Upper lobe of right lung (tissue), 1 donor: ENCODE results near the gene PACS1. TPM values are rescaled to one million over a fixed set of nuclear protein-coding genes. Genes with fewer than 3 reads are reported as not detected.

Source experiments
- ATAC-seq: fragments of 200-7000 bp; cut with Tn5 transposase; one replicate; pipeline ENCODE4 v1.9.1; 2020; ENCODE audit warnings: mild to moderate bottlenecking, moderate library complexity
- DNase-seq: peaks from one replicate; pipeline ENCODE4 v3.0.0-alpha.2; 2020
- H3K27ac ChIP-seq: fragments of 200-600 bp; one replicate; pipeline ENCODE4 v1.8.0; 2022
- H3K27me3 ChIP-seq: fragments of 200-600 bp; one replicate; pipeline ENCODE4 v1.8.0; 2022; ENCODE audit warnings: mild to moderate bottlenecking
- H3K36me3 ChIP-seq: fragments of 200-600 bp; one replicate; pipeline ENCODE4 v1.8.0; 2022
- H3K4me1 ChIP-seq: fragments of 200-600 bp; one replicate; pipeline ENCODE4 v1.8.0; 2022
- H3K4me3 ChIP-seq: fragments of 200-600 bp; one replicate; pipeline ENCODE4 v1.8.0; 2022; ENCODE audit warnings: mild to moderate bottlenecking
- H3K9me3 ChIP-seq: fragments of 200-600 bp; one replicate; pipeline ENCODE4 v1.8.0; 2022
- intact Hi-C: fragments of 100-400 bp; cut with DNase I; formaldehyde crosslinking; loops from one replicate; pipeline ENCODE4 v1.11.0; 2022
- total RNA-seq: library from RNA; stranded (reverse); fragmentation: NEBNext Ultra II Directional; extraction: Animal tissue kit (Norgen Biotek cat#: 25700); gene quantifications from one replicate; pipeline ENCODE4 v1.2.1, GENCODE V29; 2021
- TF ChIP-seq, protein P1 (sequence below): fragments of 200-600 bp; IDR thresholded peaks from one replicate; pipeline ENCODE4 v1.8.0; 2022; ENCODE audit warnings: antibody characterized with exemption
- donor health status: DM: no; HTN: yes; CAD: no; lungs with severe emphysema.

PACS1 gene
- total RNA-seq, 1 donor from 2014 or later = 55.9 TPM

DNA sequence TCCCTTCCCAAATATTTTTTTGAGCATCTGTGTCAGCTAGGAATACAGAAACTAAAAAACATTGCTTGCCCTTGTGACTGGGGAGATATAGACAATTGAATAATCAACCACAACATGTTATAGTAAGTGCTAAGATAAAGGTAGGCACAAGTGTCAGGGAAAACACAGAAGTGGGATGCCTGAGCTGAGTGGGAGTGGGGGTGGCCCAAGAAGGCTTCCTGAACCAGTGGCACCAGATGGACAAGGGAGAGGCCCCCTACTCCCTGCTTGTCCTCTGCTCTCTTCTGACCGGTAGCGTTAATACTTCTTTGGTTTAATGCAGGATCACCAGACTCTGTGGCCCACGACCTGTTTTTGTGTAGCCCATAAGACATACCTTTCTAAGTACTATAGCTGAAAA, 48.8 kb downstream of the PACS1 start:
- intact Hi-C loops = no loop called here
- Histone ChIP-seq H3K4me1 (peaks cover 38% of the 10 kb centered on the region), H3K27me3 (no peaks in the 10 kb centered on the region), H3K4me3 (no peak overlapping the region), H3K9me3 (no peaks in the 10 kb centered on the region), H3K27ac (peak overlapping the region; percentile 36), H3K36me3 (no peaks in the 10 kb centered on the region)
- TF ChIP-seq, protein P1, sequence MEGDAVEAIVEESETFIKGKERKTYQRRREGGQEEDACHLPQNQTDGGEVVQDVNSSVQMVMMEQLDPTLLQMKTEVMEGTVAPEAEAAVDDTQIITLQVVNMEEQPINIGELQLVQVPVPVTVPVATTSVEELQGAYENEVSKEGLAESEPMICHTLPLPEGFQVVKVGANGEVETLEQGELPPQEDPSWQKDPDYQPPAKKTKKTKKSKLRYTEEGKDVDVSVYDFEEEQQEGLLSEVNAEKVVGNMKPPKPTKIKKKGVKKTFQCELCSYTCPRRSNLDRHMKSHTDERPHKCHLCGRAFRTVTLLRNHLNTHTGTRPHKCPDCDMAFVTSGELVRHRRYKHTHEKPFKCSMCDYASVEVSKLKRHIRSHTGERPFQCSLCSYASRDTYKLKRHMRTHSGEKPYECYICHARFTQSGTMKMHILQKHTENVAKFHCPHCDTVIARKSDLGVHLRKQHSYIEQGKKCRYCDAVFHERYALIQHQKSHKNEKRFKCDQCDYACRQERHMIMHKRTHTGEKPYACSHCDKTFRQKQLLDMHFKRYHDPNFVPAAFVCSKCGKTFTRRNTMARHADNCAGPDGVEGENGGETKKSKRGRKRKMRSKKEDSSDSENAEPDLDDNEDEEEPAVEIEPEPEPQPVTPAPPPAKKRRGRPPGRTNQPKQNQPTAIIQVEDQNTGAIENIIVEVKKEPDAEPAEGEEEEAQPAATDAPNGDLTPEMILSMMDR = no peak
- no peak for ATAC-seq
- DNase-seq = no peak

DNA sequence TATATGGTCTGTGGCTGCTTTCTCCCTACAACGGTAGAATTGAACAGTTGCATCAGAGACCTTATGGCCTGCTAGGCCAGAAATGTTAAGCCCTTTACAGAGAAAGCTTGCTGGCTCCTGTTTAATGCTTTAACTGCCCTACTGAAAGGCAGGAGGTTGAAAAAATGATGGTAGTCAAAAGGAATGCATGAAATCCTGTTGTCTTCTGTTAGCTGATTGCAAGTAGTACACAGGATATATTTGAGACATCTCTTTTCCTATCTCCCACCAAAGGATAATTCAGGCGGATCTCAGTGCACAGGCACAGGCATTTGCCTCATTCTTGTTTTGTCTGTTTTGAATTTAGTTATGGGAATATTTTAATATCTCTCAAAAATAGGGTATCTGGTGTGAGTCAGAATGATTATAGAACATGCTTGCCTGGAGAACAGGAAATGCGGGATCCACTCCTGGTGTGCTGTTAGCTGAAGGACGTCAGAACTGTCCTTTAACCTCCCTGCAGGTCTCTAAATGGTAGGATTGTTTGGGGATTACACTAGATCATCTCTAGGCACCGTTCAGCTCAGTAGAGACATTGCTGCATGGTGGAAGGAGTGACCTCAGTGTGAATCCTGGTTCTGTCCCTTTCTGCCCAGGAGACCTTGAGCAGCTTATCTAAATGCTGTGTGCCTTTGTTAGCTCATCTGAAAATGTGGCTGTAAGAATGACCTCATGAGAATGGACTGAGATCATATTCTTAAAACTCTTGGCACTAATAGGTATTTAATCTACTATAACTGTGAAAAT, 49.5 kb downstream of the PACS1 start:
- peak overlapping the region; percentile 36 for H3K27ac ChIP-seq
- H3K4me3 ChIP-seq = no peak overlapping the region
- intact Hi-C loops = no loop called here
- H3K4me1 ChIP-seq = peaks cover 37% of the 10 kb centered on the region
- TF ChIP-seq, protein P1 = no peak
- no peak for ATAC-seq
- no peaks in the 10 kb centered on the region for H3K9me3 ChIP-seq
- DNase-seq = no peak
- no peaks in the 10 kb centered on the region for H3K36me3 ChIP-seq
- H3K27me3 ChIP-seq = no peaks in the 10 kb centered on the region

DNA sequence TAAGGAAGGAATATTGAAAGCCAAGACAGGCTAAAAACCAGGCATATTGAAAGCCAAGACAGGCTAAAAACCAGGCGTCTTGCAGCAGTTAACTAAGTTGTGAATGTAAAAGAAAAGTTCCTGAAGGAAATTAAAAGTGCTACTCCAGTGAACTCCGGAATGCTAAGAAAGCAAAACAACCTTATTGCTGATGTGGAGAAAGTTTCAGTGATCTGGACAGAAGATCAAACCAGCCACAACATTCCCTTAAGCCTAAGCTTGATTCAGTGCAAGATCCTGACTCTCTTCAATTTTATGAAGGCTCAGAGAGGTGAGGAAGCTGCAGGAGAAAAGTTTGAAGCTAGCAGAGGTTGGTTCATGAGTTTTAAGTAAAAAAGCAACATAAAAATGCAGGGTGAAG, 51.4 kb downstream of the PACS1 start:
- no peaks in the 10 kb centered on the region for H3K36me3 ChIP-seq
- ATAC-seq (no peak), DNase-seq (no peak)
- TF ChIP-seq, protein P1 = no peak
- intact Hi-C loops = no loop called here
- H3K4me3 ChIP-seq = no peak overlapping the region
- no peaks in the 10 kb centered on the region for H3K9me3 ChIP-seq
- H3K4me1 ChIP-seq = peaks cover 27% of the 10 kb centered on the region
- no peak overlapping the region for H3K27ac ChIP-seq
- H3K27me3 ChIP-seq = no peaks in the 10 kb centered on the region

DNA sequence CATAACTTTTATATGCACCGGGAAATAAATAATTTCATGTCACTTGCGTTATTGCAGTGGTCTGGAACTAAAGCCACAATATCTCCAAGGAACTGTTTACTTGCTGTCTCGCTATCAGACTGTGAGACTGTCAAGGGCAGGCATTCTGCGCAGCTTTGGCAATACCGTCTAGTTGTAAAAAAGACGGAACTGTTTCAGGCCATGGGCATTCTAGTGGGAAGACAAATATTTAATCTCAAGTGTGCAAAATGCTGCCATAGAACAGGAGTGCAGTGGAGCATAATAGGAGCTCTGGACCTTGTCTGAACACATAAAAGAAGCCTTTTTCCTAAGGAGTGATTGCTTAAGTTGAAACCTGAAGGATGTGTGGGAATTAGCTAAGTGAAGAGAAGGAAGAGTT, 53.8 kb downstream of the PACS1 start:
- intact Hi-C loops = no loop called here
- ATAC-seq = no peak

DNA sequence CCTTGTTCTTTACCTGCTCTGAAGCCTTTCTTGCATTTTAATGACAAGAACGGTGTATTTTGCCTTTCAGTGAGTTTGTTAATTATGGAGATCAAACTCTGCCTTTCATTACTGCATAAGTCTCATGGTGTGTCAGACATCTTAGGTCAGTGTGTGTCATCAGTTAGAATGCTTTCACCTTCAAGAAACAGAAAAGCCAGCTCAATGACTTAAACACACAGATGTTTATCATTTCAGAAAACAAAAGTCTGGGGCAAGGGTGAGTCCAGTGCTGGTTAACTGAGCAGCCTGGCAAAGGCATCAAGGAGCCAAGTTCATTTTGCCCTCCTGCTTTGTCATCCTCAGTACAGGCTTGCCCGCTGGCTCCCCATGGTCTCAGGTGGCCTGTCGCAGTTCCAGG, 54.5 kb downstream of the PACS1 start:
- no peak for ATAC-seq
- Histone ChIP-seq H3K36me3 (no peaks in the 10 kb centered on the region), H3K9me3 (no peaks in the 10 kb centered on the region), H3K27me3 (no peaks in the 10 kb centered on the region), H3K27ac (no peak overlapping the region), H3K4me1 (peaks cover 23% of the 10 kb centered on the region), H3K4me3 (no peak overlapping the region)
- TF ChIP-seq, protein P1 = no peak
- intact Hi-C loops = no loop called here
- no peak for DNase-seq

More for the DNA sequence above, 53.8 kb downstream of the PACS1 start:
- DNase-seq = no peak
- TF ChIP-seq, protein P1 = no peak
- H3K36me3 ChIP-seq = no peaks in the 10 kb centered on the region
- H3K9me3 ChIP-seq = no peaks in the 10 kb centered on the region
- no peak overlapping the region for H3K4me3 ChIP-seq
- no peaks in the 10 kb centered on the region for H3K27me3 ChIP-seq
- H3K27ac ChIP-seq = no peak overlapping the region
- peaks cover 29% of the 10 kb centered on the region for H3K4me1 ChIP-seq
